Mammary epithelial cell (primary cell): ENCODE results near the gene ATP13A2.

Experiments
- EZH2 ChIP-seq: IDR thresholded peaks from 2 replicates; pipeline ENCODE4 v1.6.1; 2012; ENCODE audit warnings: low read length, inconsistent platforms, borderline replicate concordance
- TF ChIP-seq, protein P1 (sequence below), 2 donors: IDR thresholded peaks in 1 of 2; conservative IDR thresholded peaks in 1 of 2; 2 replicates each; pipeline ENCODE4 v1.5.1; 2011 to 2012; ENCODE audit warnings: inconsistent platforms in 2 of 2, low read length in 2 of 2, mild to moderate bottlenecking in 2 of 2, control low read depth in 1 of 2, low read depth in 1 of 2; ENCODE audit not compliant: insufficient read depth in 1 of 2; ENCODE audit errors: extremely low read depth in 1 of 2

DNA sequence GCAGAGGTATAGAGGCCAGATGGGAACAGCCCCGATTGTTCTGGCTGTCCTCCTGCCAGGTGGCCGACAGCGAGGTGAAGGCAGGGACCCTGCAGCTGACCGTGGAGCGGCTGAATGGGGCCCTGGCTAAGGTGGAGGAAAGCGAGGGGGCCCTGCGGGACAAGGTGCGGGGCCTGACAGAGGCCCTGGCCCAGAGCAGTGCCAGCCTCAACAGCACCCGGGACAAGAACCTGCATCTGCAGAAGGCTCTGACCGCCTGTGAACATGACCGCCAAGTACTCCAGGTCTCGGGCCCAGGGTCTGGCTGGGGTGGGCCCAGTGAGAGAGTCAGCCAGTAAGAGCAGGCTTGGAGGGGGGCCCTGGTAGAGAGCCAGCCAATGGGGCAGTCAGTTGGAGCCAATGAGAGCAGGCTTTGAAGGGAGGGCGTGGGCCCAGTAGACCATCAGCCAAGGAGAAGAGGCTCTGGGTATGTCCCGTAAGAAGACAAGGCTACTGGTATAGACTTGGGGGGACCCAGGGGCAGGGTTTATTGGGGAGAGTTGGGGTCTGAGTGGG lies 42.6 kb downstream of the ATP13A2 start:
- TF ChIP-seq, protein P1, sequence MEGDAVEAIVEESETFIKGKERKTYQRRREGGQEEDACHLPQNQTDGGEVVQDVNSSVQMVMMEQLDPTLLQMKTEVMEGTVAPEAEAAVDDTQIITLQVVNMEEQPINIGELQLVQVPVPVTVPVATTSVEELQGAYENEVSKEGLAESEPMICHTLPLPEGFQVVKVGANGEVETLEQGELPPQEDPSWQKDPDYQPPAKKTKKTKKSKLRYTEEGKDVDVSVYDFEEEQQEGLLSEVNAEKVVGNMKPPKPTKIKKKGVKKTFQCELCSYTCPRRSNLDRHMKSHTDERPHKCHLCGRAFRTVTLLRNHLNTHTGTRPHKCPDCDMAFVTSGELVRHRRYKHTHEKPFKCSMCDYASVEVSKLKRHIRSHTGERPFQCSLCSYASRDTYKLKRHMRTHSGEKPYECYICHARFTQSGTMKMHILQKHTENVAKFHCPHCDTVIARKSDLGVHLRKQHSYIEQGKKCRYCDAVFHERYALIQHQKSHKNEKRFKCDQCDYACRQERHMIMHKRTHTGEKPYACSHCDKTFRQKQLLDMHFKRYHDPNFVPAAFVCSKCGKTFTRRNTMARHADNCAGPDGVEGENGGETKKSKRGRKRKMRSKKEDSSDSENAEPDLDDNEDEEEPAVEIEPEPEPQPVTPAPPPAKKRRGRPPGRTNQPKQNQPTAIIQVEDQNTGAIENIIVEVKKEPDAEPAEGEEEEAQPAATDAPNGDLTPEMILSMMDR (conservative IDR thresholded peaks at IDR 0.05 in 1 of 2, IDR thresholded peaks at IDR 0.05 in 1 of 2; ENCODE audit: extremely low read depth in 1 of 2, insufficient read depth in 1 of 2, low read depth in 1 of 2, low read length in 2 of 2), result no peak
- TF ChIP-seq EZH2, result no peak
